CD4-positive, alpha-beta T cell (primary cell): ENCODE data around the gene NUP62. TPM values are rescaled to one million over a fixed set of nuclear protein-coding genes. Genes with fewer than 3 reads are reported as not detected.
"Not testable (repeated sequence)": the region's sequence is repeated elsewhere in the genome, so short reads cannot be mapped to it uniquely, and the experiment has no call there.

Experiments
- ATAC-seq: fragments of 200-7000 bp; cut with Tn5 transposase; one replicate; pipeline ENCODE4 v1.10.0; 2022; ENCODE audit warnings: mild to moderate bottlenecking; ENCODE audit not compliant: poor library complexity
- CTCF ChIA-PET: fragments of 350-600 bp; sonication (Branson Sonifier 250); formaldehyde crosslinking; loops from one replicate; lab custom pipeline; 2021; ENCODE audit warnings: antibody characterized with exemption, inconsistent platforms; lab: Charles Lee
- POLR2A ChIA-PET: fragments of 350-600 bp; sonication (Branson Sonifier 250); formaldehyde crosslinking; loops from one replicate; lab custom pipeline; 2021; ENCODE audit warnings: antibody characterized with exemption, inconsistent platforms; lab: Charles Lee
- DNase-seq, 14 experiments: peaks; one replicate each; pipeline ENCODE4 v3.0.0-alpha.2; 2013 to 2020; ENCODE audit warnings: mixed read lengths in 2 of 14
- H3K27ac ChIP-seq, 2 donors: one replicate each; pipeline versions ENCODE4 v1.5.1 to v1.7.0; 2013; ENCODE audit warnings: low read length in 2 of 2, low read depth in 1 of 2, mild to moderate bottlenecking in 1 of 2
- H3K27me3 ChIP-seq, 2 experiments: 1 replicate in 1 of 2; 2 replicates in 1 of 2; pipeline versions ENCODE4 v1.6.1 to v1.7.0; 2013; ENCODE audit warnings: low read length in 2 of 2, control low read depth in 1 of 2, mild to moderate bottlenecking in 1 of 2, moderate library complexity in 1 of 2; ENCODE audit not compliant: insufficient read depth in 2 of 2, control insufficient read depth in 1 of 2
- H3K36me3 ChIP-seq: one replicate; pipeline ENCODE4 v1.6.1; 2013; ENCODE audit warnings: low read length, control low read depth; ENCODE audit not compliant: insufficient read depth
- H3K4me1 ChIP-seq: one replicate; pipeline ENCODE4 v1.6.1; 2013; ENCODE audit warnings: low read length, control low read depth; ENCODE audit not compliant: insufficient read depth
- H3K4me3 ChIP-seq: one replicate; pipeline ENCODE4 v1.5.1; 2013; ENCODE audit warnings: mild to moderate bottlenecking, low read length, moderate library complexity
- H3K9me3 ChIP-seq, 2 experiments: 1 replicate in 1 of 2; 2 replicates in 1 of 2; pipeline versions ENCODE4 v1.6.1 to v1.7.0; 2013; ENCODE audit warnings: low read length in 2 of 2, mild to moderate bottlenecking in 2 of 2, control low read depth in 1 of 2, moderate library complexity in 1 of 2; ENCODE audit not compliant: control insufficient read depth in 1 of 2, insufficient read depth in 1 of 2
- H3K27ac Mint-ChIP-seq: one replicate; pipeline ENCODE4 v1.8.0; 2020; ENCODE audit warnings: mixed read lengths
- H3K27me3 Mint-ChIP-seq: one replicate; pipeline ENCODE4 v1.8.0; 2021; ENCODE audit warnings: mixed read lengths
- H3K36me3 Mint-ChIP-seq: one replicate; pipeline ENCODE4 v1.8.0; 2021; ENCODE audit warnings: low read depth, mixed read lengths
- H3K4me1 Mint-ChIP-seq: one replicate; pipeline ENCODE4 v1.8.0; 2021; ENCODE audit warnings: low read depth, mixed read lengths
- H3K4me3 Mint-ChIP-seq: one replicate; pipeline ENCODE4 v1.8.0; 2020; ENCODE audit warnings: mild to moderate bottlenecking, mixed read lengths
- H3K9me3 Mint-ChIP-seq: one replicate; pipeline ENCODE4 v1.8.0; 2020; ENCODE audit warnings: mixed read lengths
- CTCF ChIP-seq: fragments of 200-600 bp; IDR thresholded peaks from one replicate; pipeline ENCODE4 v1.8.0; 2022; ENCODE audit warnings: antibody characterized with exemption, mild to moderate bottlenecking
- intact Hi-C, 2 experiments: fragments of 100-400 bp; cut with DNase I in 1 of 2; cut with micrococcal nuclease in 1 of 2; formaldehyde crosslinking; loops; one replicate each; pipeline versions ENCODE4 v1.15.1 to v1.9.0; 2023 to 2025; cut with DNase I, micrococcal nuclease
- total RNA-seq, 174 experiments: library from RNA in 2 of 174; stranded (reverse) in 2 of 174; gene quantifications; one replicate each; pipeline ENCODE4 v1.2.3 and lab custom pipeline; 2021 to 2026

The NUP62 gene
- total RNA-seq, 2 experiments from 2014 or later = 19.2 to 21.7 TPM

DNA sequence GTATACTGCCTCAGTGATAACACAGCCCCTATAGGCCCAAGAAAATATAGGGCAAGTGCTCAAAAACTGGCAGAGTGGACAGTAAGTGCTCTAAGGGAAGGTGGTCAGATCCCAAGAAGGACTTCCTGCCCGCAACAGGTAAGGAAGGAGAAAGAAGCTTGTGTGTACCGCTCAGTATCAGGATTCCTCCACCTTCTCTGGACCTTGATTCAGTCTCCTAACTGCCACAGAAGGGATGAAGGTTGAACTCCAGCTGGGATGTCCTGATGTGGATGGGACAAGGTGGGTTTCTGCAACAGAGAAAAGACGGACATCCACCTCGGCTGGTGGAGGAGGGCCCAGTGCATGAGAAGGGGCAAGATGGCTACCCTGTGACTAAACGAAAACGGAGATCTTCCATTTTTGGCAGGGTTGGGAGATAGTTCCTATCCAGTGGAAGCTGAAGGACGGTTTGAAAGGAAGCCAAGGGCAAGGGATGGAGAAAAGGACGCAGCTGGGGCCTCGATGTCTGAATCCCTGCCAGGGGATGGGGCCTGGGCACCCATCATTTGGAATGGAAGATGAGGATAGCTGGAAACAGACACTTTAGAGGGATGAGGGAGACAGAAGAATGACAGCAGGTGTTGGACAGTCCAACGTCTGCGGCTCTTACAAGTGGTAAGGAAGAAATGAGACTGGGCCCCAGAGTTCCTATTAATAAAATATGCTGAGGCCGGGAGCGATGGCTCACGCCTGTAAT lies 1.6 kb downstream of the NUP62 start:
- Mint-ChIP-seq H3K9me3 (no peaks in the 10 kb centered on the region), H3K4me1 (peaks cover 54% of the 10 kb centered on the region), H3K27me3 (peaks cover 5% of the 10 kb centered on the region), H3K27ac (peak overlapping the region; percentile 96), H3K36me3 (peaks cover 51% of the 10 kb centered on the region), H3K4me3 (peak overlapping the region; percentile 99)
- no peak overlapping the region for H3K27ac ChIP-seq
- peaks cover 45% of the 10 kb centered on the region for H3K36me3 ChIP-seq
- ChIA-PET CTCF (no interaction called here), POLR2A (interaction anchor here (2.6 kb wide), 1 partner anchor 50 kb away, joined by 41 read pairs; the partner anchor contains the start of genes AKT1S1 and TBC1D17)
- peaks cover 0 to 4% of the 10 kb centered on the region in 2 experiments for H3K9me3 ChIP-seq
- intact Hi-C loops = loop anchor here in 1 of 2 experiments (2.0 to 5.0 kb wide), 3 partner anchors 37 to 109 kb away; partner anchors contain the start of genes AKT1S1, MED25 and TBC1D17
- H3K4me3 ChIP-seq = peak overlapping the region; percentile 89
- peaks cover 80% of the 10 kb centered on the region for H3K4me1 ChIP-seq
- H3K27me3 ChIP-seq = no peaks in the 10 kb centered on the region
- ATAC-seq = no peak
- DNase-seq = peak in 1 of 14 experiments; percentile 23
- no peak for TF ChIP-seq CTCF

DNA sequence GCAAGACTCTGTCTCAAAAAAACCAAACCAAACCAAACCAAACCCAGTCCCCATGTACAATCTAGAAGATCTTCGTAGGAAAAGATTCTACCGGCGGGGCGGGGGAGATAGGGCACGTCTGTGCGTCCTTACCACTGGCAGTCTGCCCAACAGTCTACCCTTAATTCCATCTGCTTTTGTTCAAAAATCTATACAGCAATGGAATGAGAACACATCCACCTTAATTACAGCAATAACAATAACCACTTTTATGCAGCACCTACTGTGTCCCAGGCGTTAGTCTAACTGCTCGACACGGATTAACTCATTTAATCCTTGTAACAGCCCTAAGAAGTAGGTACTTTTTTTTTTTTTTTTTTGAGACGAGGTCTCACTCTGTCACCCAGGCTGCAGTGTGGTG lies 2.8 kb downstream of the NUP62 start:
- Histone ChIP-seq H3K9me3 (peaks cover 0 to 4% of the 10 kb centered on the region in 2 experiments), H3K4me3 (no peak overlapping the region), H3K27ac (no peak overlapping the region), H3K4me1 (peaks cover 86% of the 10 kb centered on the region), H3K27me3 (no peaks in the 10 kb centered on the region), H3K36me3 (peaks cover 54% of the 10 kb centered on the region)
- no peak for DNase-seq
- no peak for ATAC-seq
- POLR2A ChIA-PET = no interaction called here
- CTCF ChIA-PET = no interaction called here
- H3K36me3 Mint-ChIP-seq = peaks cover 59% of the 10 kb centered on the region
- H3K27ac Mint-ChIP-seq = no peak overlapping the region
- H3K9me3 Mint-ChIP-seq = no peaks in the 10 kb centered on the region
- no peak for TF ChIP-seq CTCF
- H3K27me3 Mint-ChIP-seq = peaks cover 5% of the 10 kb centered on the region
- intact Hi-C loops = loop anchor here in 1 of 2 experiments (5.0 kb wide), 1 partner anchor 49 kb away; the partner anchor contains the start of genes AKT1S1 and TBC1D17
- H3K4me3 Mint-ChIP-seq = peak overlapping the region; percentile 30
- H3K4me1 Mint-ChIP-seq = peaks cover 44% of the 10 kb centered on the region

GRCh38 chr19:49925486-49925885 lies 3.8 kb downstream of the NUP62 start:
- peaks cover 60% of the 10 kb centered on the region for H3K36me3 ChIP-seq
- H3K9me3 Mint-ChIP-seq = no peaks in the 10 kb centered on the region
- no peak for TF ChIP-seq CTCF
- peaks cover 83% of the 10 kb centered on the region for H3K4me1 ChIP-seq
- H3K27ac ChIP-seq = no peak overlapping the region
- H3K27me3 Mint-ChIP-seq = peaks cover 5% of the 10 kb centered on the region
- no peak for ATAC-seq
- H3K4me3 Mint-ChIP-seq = peak overlapping the region; percentile 42
- ChIA-PET POLR2A (no interaction called here), CTCF (no interaction called here)
- H3K36me3 Mint-ChIP-seq = peaks cover 70% of the 10 kb centered on the region
- H3K9me3 ChIP-seq = peaks cover 0 to under 1% of the 10 kb centered on the region in 2 experiments
- peaks cover 37% of the 10 kb centered on the region for H3K4me1 Mint-ChIP-seq
- no peak overlapping the region for H3K4me3 ChIP-seq
- DNase-seq = no peak
- intact Hi-C loops = loop anchor here in 1 of 2 experiments (5.0 kb wide), 1 partner anchor 48 kb away; the partner anchor contains the start of genes AKT1S1 and TBC1D17
- H3K27ac Mint-ChIP-seq = peak overlapping the region; percentile 53
- H3K27me3 ChIP-seq = no peaks in the 10 kb centered on the region

- H3K36me3 ChIP-seq = peaks cover 64% of the 10 kb centered on the region
- H3K4me1 ChIP-seq = peaks cover 77% of the 10 kb centered on the region
- H3K4me3 ChIP-seq, H3K9me3 Mint-ChIP-seq, H3K9me3 ChIP-seq, H3K4me3 Mint-ChIP-seq, H3K27me3 ChIP-seq, H3K27ac ChIP-seq, H3K27me3 Mint-ChIP-seq, POLR2A ChIA-PET, DNase-seq, H3K27ac Mint-ChIP-seq, CTCF ChIA-PET, ATAC-seq: not testable (repeated sequence)
- intact Hi-C loops = loop anchor here in 1 of 2 experiments (5.0 kb wide), 1 partner anchor 48 kb away; the partner anchor contains the start of genes AKT1S1 and TBC1D17
- Mint-ChIP-seq H3K36me3 (peaks cover 70% of the 10 kb centered on the region), H3K4me1 (peaks cover 32% of the 10 kb centered on the region)
Measured at GRCh38 chr19:49924881-49925210, 4.5 kb downstream of the NUP62 start.
